Heart left ventricle (tissue), 16 donors: ENCODE measurements around the gene EFNA2. TPM values are rescaled to one million over a fixed set of nuclear protein-coding genes. Genes with fewer than 3 reads are reported as not detected.

Experiments
- ATAC-seq, 4 donors: fragments of 200-7000 bp; cut with Tn5 transposase; one replicate each; pipeline ENCODE4 v1.9.1; 2020 to 2022; ENCODE audit warnings: moderate library complexity in 4 of 4, mild to moderate bottlenecking in 3 of 4, moderate number of reproducible peaks in 1 of 4
- DNase-seq, 5 donors: peaks; one replicate each; pipeline ENCODE4 v3.0.0-alpha.2; 2020
- H3K27ac ChIP-seq, 12 donors: fragments of 200-600 bp; sonication (generic) in 4 of 12; one replicate each; pipeline versions ENCODE4 v1.5.0 to v1.8.0; 2016 to 2022; ENCODE audit warnings: mild to moderate bottlenecking in 2 of 12
- H3K27me3 ChIP-seq, 9 donors: fragments of 200-600 bp; sonication (generic) in 2 of 9; one replicate each; pipeline versions ENCODE4 v1.5.1 to v1.8.0; 2016 to 2022; ENCODE audit warnings: mild to moderate bottlenecking in 3 of 9
- H3K36me3 ChIP-seq, 9 donors: fragments of 200-600 bp; sonication (generic) in 2 of 9; one replicate each; pipeline versions ENCODE4 v1.5.0 to v1.8.0; 2018 to 2022; ENCODE audit warnings: mild to moderate bottlenecking in 2 of 9
- H3K4me1 ChIP-seq, 12 donors: fragments of 200-600 bp; sonication (generic) in 4 of 12; one replicate each; pipeline versions ENCODE4 v1.5.0 to v1.8.0; 2016 to 2022; ENCODE audit warnings: mild to moderate bottlenecking in 3 of 12
- H3K4me3 ChIP-seq, 12 donors: fragments of 200-600 bp; sonication (generic) in 4 of 12; one replicate each; pipeline versions ENCODE4 v1.5.0 to v1.8.0; 2017 to 2022; ENCODE audit warnings: mild to moderate bottlenecking in 9 of 12, moderate library complexity in 4 of 12
- H3K9me3 ChIP-seq, 12 donors: fragments of 200-600 bp; sonication (generic) in 4 of 12; one replicate each; pipeline versions ENCODE4 v1.5.0 to v1.8.0; 2016 to 2022; ENCODE audit warnings: mild to moderate bottlenecking in 1 of 12
- POLR2A ChIP-seq, 2 donors: fragments of 450-650 bp; IDR thresholded peaks; one replicate each; pipeline ENCODE4 v1.6.1; 2017; ENCODE audit warnings: antibody characterized with exemption in 2 of 2, mild to moderate bottlenecking in 2 of 2, moderate library complexity in 2 of 2
- WGBS, 4 donors: extraction: QIAGEN DNeasy Blood & Tissue Kit in 2 of 4; methylation state at CpG; one replicate each; pipeline versions ENCODE4 v1.1.5 to v1.1.7; 2013 to 2018; 5-methylcytosine and 5-hydroxymethylcytosine counted together
- intact Hi-C, 10 donors: fragments of 100-400 bp; cut with DNase I; formaldehyde crosslinking; loops; one replicate each; pipeline versions ENCODE4 v1.11.1 to v1.14.2; 2022
- polyA plus RNA-seq, 2 donors: library from polyadenylated mRNA; stranded (reverse); fragments of 200-250 nt; gene quantifications; one replicate each; pipeline ENCODE4 v1.2.3, GENCODE V29; 2013
- total RNA-seq, 9 donors: library from RNA; depleted of rRNA in 2 of 9; stranded (reverse); fragments of >200 nt in 2 of 9; fragmentation: NEBNext Ultra II Directional in 3 of 9; extraction: Animal tissue kit (Norgen Biotek cat#: 25700) in 3 of 9; gene quantifications; one replicate each; pipeline versions ENCODE4 v1.1.0 to v1.2.4, GENCODE V29; 2016 to 2023
- TF ChIP-seq, protein P1 (sequence below), 12 donors: fragments of 200-600 bp; sonication (generic) in 4 of 12; IDR thresholded peaks; one replicate each; pipeline versions ENCODE4 v1.5.0 to v1.8.0; 2018 to 2022; ENCODE audit warnings: antibody characterized with exemption in 12 of 12, mild to moderate bottlenecking in 5 of 12
- donor health status: ischemic (EF 13 %, LVEDD 7.1; RV severe dilation, severe dysfunction).
- donor health status: healthy with polysubstance abuse.
- donor health status: DM: no; HTN: yes; CAD: no.
- donor health status: DM: no; HTN: no; CAD: no.
- donor health status: ischemic (EF 25% LVEDD 6.9; RV normal size, moderate dysfunction).
- donor health status: ischemic (EF 25% LVEDD 5.7; RV mildly dilated, moderate dysfunction).
- donor health status: healthy.
- donor health status: DM: yes; HTN: yes; CAD: no.
- donor health status: ischemic (EF 35%, LVEDD 5.7; RV mildly dilated, moderate dysfunction).
- donor health status: nonischemic (EF 11% LVEDD 7.7; RV severe dilation, severe dysfunction).
- donor health status: DM: yes; HTN: yes; CAD: no.
- donor health status: PGD.
- donor health status: ischemic (EF 29% LVEDD 5.4; RV normal size, mild dysfunction).
- donor health status: nonischemic (EF 23%, LVEDD 6.1; RV moderate dilation, normal function).

Gene EFNA2
- total and polyA plus RNA-seq, 11 donors, result not detected

DNA sequence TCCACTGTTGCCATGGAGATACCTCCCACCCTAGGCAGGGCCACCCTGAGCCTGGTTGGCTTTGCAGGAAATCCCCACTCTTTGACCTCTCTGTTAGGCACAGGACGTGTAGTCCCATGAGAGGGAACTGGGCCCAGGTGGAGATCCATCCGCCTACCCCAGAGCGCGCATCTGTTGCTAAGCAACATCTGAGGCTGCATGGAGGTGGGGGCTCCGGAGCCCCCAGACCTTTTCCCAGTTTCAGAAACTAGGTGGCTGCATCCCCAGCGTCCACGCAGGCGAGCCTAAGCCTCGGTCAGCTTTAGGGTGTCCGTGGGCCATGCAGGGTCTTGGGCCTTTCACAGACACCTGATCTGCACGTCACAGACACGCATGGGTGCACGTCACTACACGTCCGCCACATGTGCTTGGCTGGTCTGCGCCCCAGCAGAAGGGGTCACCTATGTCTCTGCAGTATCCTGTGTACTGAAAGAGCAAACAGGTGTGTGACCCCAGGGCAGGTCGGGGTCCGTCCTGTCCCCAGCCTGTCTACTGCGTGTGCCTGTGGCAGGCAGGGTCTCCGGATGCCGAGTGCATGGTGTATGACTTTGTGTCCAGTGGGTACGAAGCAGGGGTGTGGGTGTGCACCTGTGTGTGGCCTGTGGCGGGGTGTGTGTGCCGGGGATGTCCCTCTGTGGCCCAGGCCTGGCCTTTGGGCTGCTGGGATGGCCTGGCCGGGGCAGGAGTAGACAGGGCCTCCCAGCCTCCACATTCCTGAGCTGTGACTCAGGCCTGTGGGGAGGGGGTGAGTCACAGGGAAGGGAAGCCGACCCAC, 20.7 kb upstream of the EFNA2 start:
- Histone ChIP-seq H3K4me1 (peaks cover 10 to 73% (median 65%) of the 10 kb centered on the region in 12 donors), H3K27ac (peak overlapping the region; percentile 43 to 96 (median 92)), H3K36me3 (peaks cover 0 to 2% (median 0%) of the 10 kb centered on the region in 9 donors), H3K9me3 (no peaks in the 10 kb centered on the region), H3K4me3 (peak overlapping the region in 6 of 12 donors; percentile 1 to 63 (median 56)), H3K27me3 (no peaks in the 10 kb centered on the region)
- DNase-seq, result peak; percentile 75 to 87 (median 82)
- intact Hi-C loops, result no loop called here
- peak in 2 of 4 donors; percentile 12 to 16 for ATAC-seq
- 67 to 73% (median 71%) methylated on average over 18 to 26 of the region's 26 CpGs for WGBS, 4 donors
- TF ChIP-seq, protein P1, sequence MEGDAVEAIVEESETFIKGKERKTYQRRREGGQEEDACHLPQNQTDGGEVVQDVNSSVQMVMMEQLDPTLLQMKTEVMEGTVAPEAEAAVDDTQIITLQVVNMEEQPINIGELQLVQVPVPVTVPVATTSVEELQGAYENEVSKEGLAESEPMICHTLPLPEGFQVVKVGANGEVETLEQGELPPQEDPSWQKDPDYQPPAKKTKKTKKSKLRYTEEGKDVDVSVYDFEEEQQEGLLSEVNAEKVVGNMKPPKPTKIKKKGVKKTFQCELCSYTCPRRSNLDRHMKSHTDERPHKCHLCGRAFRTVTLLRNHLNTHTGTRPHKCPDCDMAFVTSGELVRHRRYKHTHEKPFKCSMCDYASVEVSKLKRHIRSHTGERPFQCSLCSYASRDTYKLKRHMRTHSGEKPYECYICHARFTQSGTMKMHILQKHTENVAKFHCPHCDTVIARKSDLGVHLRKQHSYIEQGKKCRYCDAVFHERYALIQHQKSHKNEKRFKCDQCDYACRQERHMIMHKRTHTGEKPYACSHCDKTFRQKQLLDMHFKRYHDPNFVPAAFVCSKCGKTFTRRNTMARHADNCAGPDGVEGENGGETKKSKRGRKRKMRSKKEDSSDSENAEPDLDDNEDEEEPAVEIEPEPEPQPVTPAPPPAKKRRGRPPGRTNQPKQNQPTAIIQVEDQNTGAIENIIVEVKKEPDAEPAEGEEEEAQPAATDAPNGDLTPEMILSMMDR (IDR thresholded peaks at IDR 0.05), result no peak
- no peak for TF ChIP-seq POLR2A (IDR thresholded peaks at IDR 0.05)

DNA sequence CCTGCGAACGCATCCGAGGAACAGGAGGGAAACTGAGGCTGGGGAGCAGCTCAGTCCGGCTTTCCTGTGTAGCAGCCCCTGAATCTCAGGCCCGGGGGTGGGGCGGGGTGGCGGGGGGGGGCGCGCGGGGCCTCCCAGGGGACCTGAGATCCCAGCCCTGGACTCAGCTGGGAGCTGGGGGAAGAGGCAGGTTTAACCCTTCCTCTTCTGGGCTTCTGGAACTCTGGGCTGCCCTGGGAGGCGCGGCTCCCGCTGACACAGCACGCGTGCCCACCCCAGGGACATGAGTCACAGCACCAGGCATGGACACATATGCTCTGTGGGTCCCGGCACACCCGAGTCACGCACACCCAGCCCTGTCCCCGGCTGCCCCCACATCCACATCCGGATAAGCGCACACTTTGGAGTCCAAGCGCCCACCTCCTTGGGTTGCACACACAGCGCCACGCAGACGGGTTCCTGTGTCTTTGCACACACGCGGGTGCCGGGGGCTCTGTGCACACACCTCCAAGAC, 20.0 kb upstream of the EFNA2 start:
- intact Hi-C loops, result loop anchor here in 4 of 10 donors (1.0 to 2.0 kb wide), 3 partner anchors 16 to 21 kb away; no protein-coding TSS in a partner anchor
- H3K27ac ChIP-seq, result peak overlapping the region; percentile 43 to 96 (median 92)
- H3K4me1 ChIP-seq, result peaks cover 8 to 73% (median 65%) of the 10 kb centered on the region in 12 donors
- peak in 3 of 4 donors; percentile 0 to 8 (median 8) for ATAC-seq
- H3K36me3 ChIP-seq, result peaks cover 0 to 8% (median 4%) of the 10 kb centered on the region in 9 donors
- peak overlapping the region; percentile 2 to 66 (median 56) for H3K4me3 ChIP-seq
- DNase-seq, result peak; percentile 68 to 89 (median 80)
- TF ChIP-seq POLR2A (IDR thresholded peaks at IDR 0.05), result no peak
- TF ChIP-seq, protein P1 (IDR thresholded peaks at IDR 0.05), result no peak
- H3K27me3 ChIP-seq, result no peaks in the 10 kb centered on the region
- WGBS, 4 donors, result 18 to 34% (median 26%) methylated on average over 10 to 28 of the region's 28 CpGs
- H3K9me3 ChIP-seq, result no peaks in the 10 kb centered on the region

DNA sequence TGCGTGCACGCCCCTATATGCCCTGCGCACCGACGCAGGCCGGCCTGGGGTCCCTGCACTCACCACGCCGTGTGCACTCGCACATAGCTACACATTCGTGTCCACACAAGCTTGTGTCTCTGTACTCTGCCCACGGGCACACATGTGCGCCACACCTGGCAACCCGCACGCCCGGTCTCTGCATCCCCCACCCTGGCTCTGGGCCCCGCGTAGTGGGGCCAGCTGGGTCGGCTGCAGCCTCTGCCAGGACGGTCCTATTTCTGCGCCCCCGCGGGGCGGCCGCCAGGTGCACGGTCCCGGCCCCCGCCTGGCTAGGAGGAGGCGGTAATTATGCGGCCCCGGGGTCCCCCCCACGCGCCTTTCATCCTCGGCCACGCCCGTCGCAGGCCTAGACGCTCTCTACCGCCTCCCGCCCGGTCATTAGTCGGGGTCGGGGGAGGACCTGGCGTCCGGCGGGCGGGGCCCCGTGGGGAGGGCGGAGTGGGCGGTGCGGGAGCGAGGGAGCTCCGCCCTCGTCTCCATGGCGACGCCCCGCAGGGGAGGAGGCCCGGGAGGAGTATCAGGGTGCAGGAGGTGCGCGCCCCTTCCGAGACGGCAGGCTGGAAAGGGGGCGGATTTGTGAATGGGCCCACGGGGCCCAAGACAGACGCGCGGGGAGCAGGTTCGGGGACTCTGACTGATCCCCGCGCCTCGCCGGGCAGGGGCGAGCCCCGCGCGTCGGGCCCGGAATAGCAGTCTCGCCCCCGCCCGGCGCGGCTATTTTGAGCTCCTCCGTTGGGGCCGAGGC, 19.4 kb upstream of the EFNA2 start:
- TF ChIP-seq, protein P1 (IDR thresholded peaks at IDR 0.05), result no peak
- no peak for TF ChIP-seq POLR2A (IDR thresholded peaks at IDR 0.05)
- intact Hi-C loops, result loop anchor here in 4 of 10 donors (1.0 to 2.0 kb wide), 3 partner anchors 17 to 22 kb away; no protein-coding TSS in a partner anchor
- 2 to 11% (median 4%) methylated on average over 26 to 84 of the region's 84 CpGs for WGBS, 4 donors
- H3K27ac ChIP-seq, result peak overlapping the region; percentile 43 to 96 (median 92)
- ATAC-seq, result peak; percentile 4 to 56 (median 54)
- peaks cover 12 to 76% (median 69%) of the 10 kb centered on the region in 12 donors for H3K4me1 ChIP-seq
- peak overlapping the region; percentile 2 to 66 (median 56) for H3K4me3 ChIP-seq
- peaks cover 0 to 15% (median 11%) of the 10 kb centered on the region in 9 donors for H3K36me3 ChIP-seq
- DNase-seq, result peak; percentile 91 to 97 (median 91)
- H3K27me3 ChIP-seq, result no peaks in the 10 kb centered on the region
- H3K9me3 ChIP-seq, result no peaks in the 10 kb centered on the region
